ENCODE data around the gene PLGLB2.
"Not testable (repeated sequence)": the region's sequence is repeated elsewhere in the genome, so short reads cannot be mapped to it uniquely, and the experiment has no call there.

PLGLB2 gene

DNA sequence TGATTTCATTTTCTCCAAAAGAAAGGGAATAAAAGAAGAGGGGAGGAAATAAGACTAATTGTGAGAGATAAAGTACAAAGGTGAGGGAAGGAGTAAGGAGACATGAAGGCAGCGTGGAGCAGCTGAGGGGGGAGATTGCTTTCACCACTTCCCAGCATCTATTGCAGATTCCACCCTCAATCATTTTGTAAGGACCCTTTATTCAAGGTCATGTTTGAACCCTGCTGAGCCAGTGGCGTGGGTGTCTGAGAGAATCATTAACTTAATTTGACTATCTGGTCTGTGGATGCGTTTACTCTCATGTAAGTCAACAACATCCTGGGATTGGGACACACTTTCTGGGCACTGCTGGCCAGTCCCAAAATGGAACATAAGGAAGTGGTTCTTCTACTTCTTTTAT lies at the start of gene PLGLB2:
PLGLB2 (plus strand) TSS at position 297 of the 400 bp plus-strand sequence; CDS start at position 364, 67 bp downstream.
- not testable (repeated sequence) for DNase-seq

DNA sequence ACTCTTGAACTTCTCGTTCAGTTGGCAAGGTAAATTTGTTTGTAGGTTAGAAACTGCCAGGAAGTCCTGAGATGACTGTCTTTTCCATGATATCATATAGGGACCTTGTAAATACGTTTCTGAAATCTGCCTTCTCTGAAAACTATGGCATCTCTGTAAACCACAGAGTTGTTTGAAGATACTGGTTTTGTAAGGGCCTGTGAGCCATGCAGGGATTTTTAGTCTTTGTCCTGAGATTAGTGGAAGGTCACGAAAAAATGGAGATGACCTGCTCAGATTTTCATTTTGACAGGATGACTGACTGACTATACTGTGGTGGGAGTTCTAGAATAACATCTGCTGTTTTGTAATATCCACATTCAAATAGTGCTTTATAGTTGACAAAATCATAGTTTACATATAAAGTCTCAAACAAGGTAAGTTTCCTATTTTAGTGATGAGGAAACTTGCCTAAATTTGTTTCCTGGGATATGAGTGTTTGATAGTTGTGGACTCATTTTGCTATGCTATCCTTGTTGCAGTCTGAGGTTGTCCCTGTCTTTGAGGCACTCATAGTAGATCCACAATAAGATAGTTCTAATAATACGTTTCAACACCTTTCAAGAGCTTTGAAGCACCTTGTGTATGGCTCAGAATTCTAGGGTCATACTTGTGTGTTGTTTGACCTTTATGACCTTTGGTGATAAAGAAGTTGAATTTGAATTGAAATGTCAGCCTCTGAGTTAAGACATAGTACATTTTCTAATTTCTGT lies 43.1 kb upstream of the PLGLB2 start:
- DNase-seq = not testable (repeated sequence)

DNA sequence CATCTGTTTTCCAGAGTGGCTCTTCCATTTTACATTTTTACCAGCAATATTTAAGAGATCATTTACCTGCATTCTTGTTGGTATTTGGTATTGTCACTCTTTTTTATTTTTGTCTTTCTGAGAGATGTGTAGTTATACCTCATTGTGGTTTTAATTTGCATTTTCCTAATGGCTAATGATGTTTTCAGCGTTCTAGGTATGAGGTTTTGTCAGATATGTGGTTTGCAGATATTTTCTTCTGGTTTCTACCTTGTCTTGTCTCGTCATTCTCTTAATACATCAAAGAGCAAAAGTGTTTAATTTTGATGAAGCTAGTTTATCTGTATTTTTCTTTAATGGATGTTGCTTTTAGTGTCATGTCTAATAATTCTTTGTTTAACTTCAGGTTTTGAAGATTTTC lies 39.5 kb upstream of the PLGLB2 start:
- DNase-seq = not testable (repeated sequence)

DNA sequence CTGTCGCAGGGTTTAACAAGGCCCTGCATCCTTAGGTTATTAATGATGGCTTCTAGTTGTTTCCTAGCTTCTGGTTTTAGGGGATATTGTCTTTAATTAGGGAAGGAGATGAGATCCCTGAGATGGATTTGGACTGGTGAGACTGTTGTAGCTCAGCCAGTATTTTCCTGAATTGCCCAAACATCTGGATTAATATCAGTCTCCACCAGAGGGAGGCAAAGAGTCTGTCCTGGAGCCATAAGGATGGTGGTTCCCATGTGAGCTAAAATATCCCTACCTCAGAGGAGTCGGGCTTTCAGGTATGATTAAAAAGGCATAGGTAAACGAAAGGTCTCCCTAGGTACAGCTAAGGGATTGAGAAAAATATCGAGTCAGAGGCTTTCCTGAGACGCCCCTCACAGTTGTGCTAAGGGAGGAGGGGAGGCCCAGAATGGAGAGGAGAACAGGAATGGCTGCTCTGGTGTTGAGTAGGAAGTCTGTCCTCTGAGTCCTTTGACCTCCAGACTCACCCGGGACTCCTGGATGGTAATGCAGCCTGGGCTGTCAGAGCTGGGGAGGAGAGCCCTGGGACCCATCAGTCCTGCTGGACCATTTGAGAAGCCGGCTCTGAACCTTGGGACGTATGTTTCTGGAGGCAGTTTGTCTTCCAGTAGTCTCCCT lies 19.8 kb upstream of the PLGLB2 start:
- DNase-seq = not testable (repeated sequence)

DNA sequence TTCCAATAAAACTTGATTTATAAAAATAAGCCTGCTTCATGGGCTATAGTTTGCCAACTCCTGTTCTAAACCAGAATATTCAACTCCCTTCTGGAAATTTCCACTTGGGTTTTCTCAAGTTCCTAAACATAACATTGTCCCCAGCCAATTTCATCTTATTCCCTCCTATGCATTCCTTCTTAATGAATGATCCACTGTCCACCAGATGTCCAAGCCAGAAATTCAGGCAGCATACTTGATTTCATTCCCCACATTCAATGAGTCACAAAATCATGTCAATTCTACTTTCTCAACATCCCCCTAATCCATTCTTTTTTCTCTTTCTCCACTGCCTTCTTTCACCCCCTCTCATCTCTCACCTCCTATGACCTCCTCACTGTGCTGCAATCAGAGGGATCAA lies 7.0 kb upstream of the PLGLB2 start:
- DNase-seq = not testable (repeated sequence)

DNA sequence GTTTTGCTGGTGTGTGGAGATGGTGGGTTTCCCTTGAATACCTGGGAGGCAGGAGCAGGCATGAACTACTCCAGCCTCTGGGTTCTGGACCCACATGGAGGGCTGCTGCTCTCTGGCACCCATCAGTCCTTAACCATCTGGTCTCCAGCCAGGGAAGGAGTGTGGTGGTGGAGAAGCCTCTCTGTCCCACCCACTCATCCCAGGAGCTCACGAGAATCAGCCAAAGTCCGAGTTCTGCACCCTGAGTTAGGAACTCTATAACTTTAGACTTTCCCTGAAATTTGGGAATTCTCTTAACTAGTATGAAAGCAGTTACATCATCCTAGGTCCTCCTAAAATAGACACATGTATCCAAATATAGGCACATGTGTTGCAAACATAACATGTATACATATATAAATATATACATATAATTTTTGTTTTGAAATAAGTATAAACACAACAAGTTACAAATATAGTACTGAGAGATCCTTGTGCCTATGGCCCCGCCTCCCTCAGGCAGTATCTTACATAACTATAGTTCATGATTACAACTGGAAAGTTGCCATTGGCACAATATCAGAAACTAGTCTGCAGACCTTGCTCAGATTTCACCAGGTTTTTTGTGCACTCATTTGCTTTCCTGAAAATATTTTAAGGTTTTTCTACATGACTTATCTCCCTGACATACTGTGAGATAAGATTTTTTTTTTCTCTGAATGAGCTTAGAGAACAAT lies 5.3 kb upstream of the PLGLB2 start:
- DNase-seq = not testable (repeated sequence)

DNA sequence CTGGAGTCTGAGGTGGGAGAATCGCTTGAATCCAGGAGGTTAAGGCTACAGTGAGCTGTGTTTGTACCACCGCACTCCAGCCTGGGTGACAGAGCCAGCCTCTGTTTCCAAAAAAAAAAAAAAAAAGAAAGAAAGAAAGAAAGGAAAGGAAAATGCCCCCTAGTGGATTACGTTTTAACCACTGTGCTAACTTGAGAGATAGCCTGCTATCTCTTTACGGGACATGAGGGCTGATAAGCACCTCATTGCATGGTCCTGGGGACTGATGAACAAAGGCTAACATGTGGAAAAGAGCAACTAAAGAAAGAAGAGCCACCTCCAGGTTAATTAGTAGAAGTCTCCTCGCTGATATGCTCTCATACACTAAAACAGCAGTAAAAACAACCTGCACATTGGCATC lies 4.2 kb upstream of the PLGLB2 start:
- DNase-seq = not testable (repeated sequence)

DNA sequence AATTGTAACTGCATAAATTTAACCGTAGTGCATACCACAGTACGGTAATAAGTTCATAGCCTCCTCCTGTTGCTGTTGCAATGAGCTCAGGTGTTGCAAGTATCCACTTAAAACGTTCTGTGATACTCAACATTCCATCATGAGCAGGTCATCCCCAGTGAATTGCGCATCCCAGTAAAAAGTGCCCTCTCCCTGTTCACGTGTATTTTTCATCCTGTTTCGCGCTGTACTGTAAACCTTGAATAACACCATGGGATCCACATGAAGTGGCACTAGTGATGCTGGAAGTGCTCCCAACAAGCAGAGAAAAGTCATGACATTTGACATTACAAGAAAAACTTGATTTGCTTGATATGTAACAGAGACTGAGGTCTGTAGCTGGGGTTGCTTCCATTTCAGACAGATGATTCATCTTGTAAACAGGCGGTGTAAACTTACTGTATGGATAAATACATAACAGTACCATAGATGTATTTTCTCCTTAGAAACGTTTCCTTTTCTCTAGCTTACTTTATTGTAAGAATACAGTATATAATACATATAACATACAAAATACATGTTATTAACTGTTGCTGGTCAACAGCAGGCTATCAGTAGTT lies 2.4 kb upstream of the PLGLB2 start:
- not testable (repeated sequence) for DNase-seq

DNA sequence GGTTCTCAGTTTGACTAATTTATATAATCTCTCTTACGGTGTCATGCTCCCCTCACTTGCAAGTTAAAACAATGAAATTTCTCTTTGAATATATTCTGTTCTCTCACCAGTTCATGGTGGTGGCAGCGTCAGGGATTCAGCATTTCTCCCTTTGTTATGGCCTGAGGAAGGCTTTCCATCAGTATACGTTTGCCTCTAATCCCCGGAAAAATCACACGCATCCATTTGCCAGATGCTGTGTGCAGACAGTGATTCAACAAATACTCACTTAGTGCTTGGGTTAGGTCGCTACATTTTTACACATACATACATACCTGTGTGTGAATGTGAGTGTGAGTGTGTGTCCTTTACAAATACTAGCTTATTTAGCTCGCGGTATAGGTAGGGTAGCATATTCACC lies 637 bp downstream of the PLGLB2 start:
- not testable (repeated sequence) for DNase-seq

DNA sequence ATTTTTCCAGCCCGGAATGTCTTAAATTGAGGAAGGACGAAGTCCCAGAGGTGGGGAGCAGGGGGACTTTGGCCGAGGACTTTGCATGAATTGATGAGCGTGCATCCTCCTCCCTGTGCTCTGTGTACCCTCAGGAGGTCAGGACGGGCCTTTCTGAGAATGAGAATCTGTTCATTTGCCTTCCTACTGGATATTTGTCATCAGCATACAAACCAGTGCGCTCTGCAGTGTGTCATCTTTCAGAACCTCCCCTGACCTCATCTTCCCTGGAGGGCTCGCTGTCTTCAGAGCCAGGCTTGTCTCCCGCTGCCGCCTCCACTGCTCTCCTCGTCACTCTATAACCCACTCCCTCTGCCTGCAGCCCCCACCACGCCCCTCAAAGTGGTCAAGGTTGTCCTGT lies 2.7 kb downstream of the PLGLB2 start:
- not testable (repeated sequence) for DNase-seq

DNA sequence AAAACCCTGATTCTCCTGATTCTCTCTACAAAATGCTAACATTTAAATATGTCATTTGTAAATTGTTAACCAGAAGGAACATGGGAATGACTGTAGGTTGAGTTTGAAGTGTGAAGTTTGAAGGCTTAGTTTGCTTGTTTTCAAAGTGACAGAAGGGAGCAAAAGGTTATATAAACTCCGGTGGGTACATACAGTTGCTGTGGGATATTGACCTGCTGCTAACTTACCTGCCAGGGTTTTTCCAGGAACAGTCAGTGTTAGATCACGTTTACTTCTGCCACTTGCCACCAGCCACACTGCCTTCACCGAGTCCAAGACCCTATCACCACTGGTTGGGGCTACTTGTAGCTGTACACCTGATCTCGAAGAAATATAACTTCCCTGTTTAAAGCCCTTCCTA lies 6.9 kb downstream of the PLGLB2 start:
- not testable (repeated sequence) for DNase-seq
